DMS53 treated with DMSO at 0.1 percent for 48 hours (cell line): ENCODE measurements around the gene CR2.
A peak's percentile ranks its signal among the peaks of the same experiment; 100 is the strongest.
"Not testable (repeated sequence)": the region's sequence is repeated elsewhere in the genome, so short reads cannot be mapped to it uniquely, and the experiment has no call there.

Source experiments
- DNase-seq: peaks from one replicate; lab custom pipeline; 2025; ENCODE audit not compliant: unreplicated experiment; lab: John Stamatoyannopoulos, UW

Gene CR2

GRCh38 chr1:207454046-207454964 is at the start of gene CR2:
CR2 (plus strand) TSS chr1:207454328; CDS start chr1:207454419, 91 bp downstream.
- peak; percentile 83 for DNase-seq

GRCh38 chr1:207404849-207405525 is 49.1 kb upstream of the CR2 start:
- peak; percentile 92 for DNase-seq

- DNase-seq, result no peak
These were observed 48.3 kb upstream of the CR2 start for GRCh38 chr1:207405814-207406213.

GRCh38 chr1:207407655-207408260 is 46.4 kb upstream of the CR2 start:
- no peak for DNase-seq

GRCh38 chr1:207412845-207413244 is 41.3 kb upstream of the CR2 start:
- no peak for DNase-seq

- no peak for DNase-seq
These were observed 39.5 kb upstream of the CR2 start for GRCh38 chr1:207414606-207415108.

GRCh38 chr1:207417076-207417475 is 37.1 kb upstream of the CR2 start:
- DNase-seq, result no peak

GRCh38 chr1:207418351-207418750 is 35.8 kb upstream of the CR2 start:
- DNase-seq, result no peak

GRCh38 chr1:207420109-207420508 is 34.0 kb upstream of the CR2 start:
- DNase-seq, result no peak

- DNase-seq, result no peak
These were observed 33.0 kb upstream of the CR2 start for GRCh38 chr1:207421078-207421477.

- no peak for DNase-seq
These were observed 30.4 kb upstream of the CR2 start for GRCh38 chr1:207423560-207424292.

GRCh38 chr1:207424570-207425131 is 29.5 kb upstream of the CR2 start:
- DNase-seq, result no peak

- DNase-seq, result no peak
These were observed 26.1 kb upstream of the CR2 start for GRCh38 chr1:207427832-207428585.

- DNase-seq, result no peak
These were observed 25.3 kb upstream of the CR2 start for GRCh38 chr1:207428783-207429182.

GRCh38 chr1:207429963-207430362 is 24.2 kb upstream of the CR2 start:
- DNase-seq, result no peak

- DNase-seq, result no peak
These were observed 23.5 kb upstream of the CR2 start for GRCh38 chr1:207430602-207431001.

GRCh38 chr1:207431508-207431907 is 22.6 kb upstream of the CR2 start:
- no peak for DNase-seq

GRCh38 chr1:207433435-207433834 is 20.7 kb upstream of the CR2 start:
- no peak for DNase-seq

- not testable (repeated sequence) for DNase-seq
These were observed 17.4 kb upstream of the CR2 start for GRCh38 chr1:207436746-207437145.

- DNase-seq, result no peak
These were observed 13.5 kb upstream of the CR2 start for GRCh38 chr1:207440626-207441025.
